Liver (tissue), 9 donors: ENCODE measurements around the gene RSRP1. TPM values are rescaled to one million over a fixed set of nuclear protein-coding genes. Genes with fewer than 3 reads are reported as not detected.

ENCODE experiments used
- DNase-seq: peaks from one replicate; pipeline ENCODE4 v3.0.0-alpha.2; 2017; ENCODE audit warnings: low spot score
- H3K27ac ChIP-seq, 2 donors: one replicate each; pipeline ENCODE4 v1.7.0; 2013; ENCODE audit warnings: inconsistent platforms in 2 of 2, low read length in 2 of 2, control low read depth in 1 of 2, low read depth in 1 of 2, mild to moderate bottlenecking in 1 of 2
- H3K27me3 ChIP-seq, 4 donors: one replicate each; pipeline versions ENCODE4 v1.6.1 to v1.7.0; 2013; ENCODE audit warnings: low read length in 3 of 4, inconsistent platforms in 1 of 4, mild to moderate bottlenecking in 1 of 4, moderate library complexity in 1 of 4; ENCODE audit not compliant: control insufficient read depth in 4 of 4, insufficient read depth in 4 of 4
- H3K36me3 ChIP-seq, 4 donors: one replicate each; pipeline versions ENCODE4 v1.6.1 to v1.7.0; 2013; ENCODE audit warnings: low read length in 3 of 4, mild to moderate bottlenecking in 3 of 4, low read depth in 1 of 4, moderate library complexity in 1 of 4; ENCODE audit not compliant: control insufficient read depth in 4 of 4, insufficient read depth in 3 of 4
- H3K4me1 ChIP-seq, 4 donors: one replicate each; pipeline versions ENCODE4 v1.6.1 to v1.7.0; 2013; ENCODE audit warnings: low read length in 3 of 4, mild to moderate bottlenecking in 3 of 4, moderate library complexity in 1 of 4; ENCODE audit not compliant: control insufficient read depth in 4 of 4, insufficient read depth in 4 of 4
- H3K4me3 ChIP-seq, 3 donors: one replicate each; pipeline versions ENCODE4 v1.6.1 to v1.7.0; 2013; ENCODE audit warnings: low read length in 3 of 3, control low read depth in 1 of 3, low read depth in 1 of 3, mild to moderate bottlenecking in 1 of 3
- H3K9ac ChIP-seq, 2 donors: one replicate each; pipeline ENCODE4 v1.7.0; 2013; ENCODE audit warnings: low read length in 2 of 2, mild to moderate bottlenecking in 2 of 2, moderate library complexity in 2 of 2, control low read depth in 1 of 2, low read depth in 1 of 2
- H3K9me3 ChIP-seq, 4 donors: one replicate each; pipeline versions ENCODE4 v1.6.1 to v1.7.0; 2013; ENCODE audit warnings: low read length in 3 of 4; ENCODE audit not compliant: control insufficient read depth in 4 of 4
- EGR1 ChIP-seq, 2 donors: IDR thresholded peaks; 2 replicates each; pipeline ENCODE4 v1.6.1; 2016 to 2018; ENCODE audit warnings: antibody characterized with exemption in 2 of 2, low read depth in 2 of 2
- FOXA1 ChIP-seq: IDR thresholded peaks from 2 replicates; pipeline ENCODE4 v1.6.1; 2016; ENCODE audit warnings: antibody characterized with exemption
- FOXA2 ChIP-seq: IDR thresholded peaks from 2 replicates; pipeline ENCODE4 v1.6.1; 2016; ENCODE audit warnings: antibody characterized with exemption
- HNF4A ChIP-seq, 2 donors: conservative IDR thresholded peaks; 2 replicates each; pipeline ENCODE4 v1.6.1; 2016; ENCODE audit warnings: antibody characterized with exemption in 2 of 2, mild to moderate bottlenecking in 2 of 2
- HNF4G ChIP-seq: IDR thresholded peaks from 2 replicates; pipeline ENCODE4 v1.6.1; 2016; ENCODE audit warnings: antibody characterized with exemption
- JUND ChIP-seq, 2 donors: IDR thresholded peaks; 2 replicates each; pipeline ENCODE4 v1.6.1; 2016; ENCODE audit warnings: antibody characterized with exemption in 2 of 2
- NR2F2 ChIP-seq: IDR thresholded peaks from 2 replicates; pipeline ENCODE4 v1.6.1; 2016; ENCODE audit warnings: antibody characterized with exemption
- RAD21 ChIP-seq, 2 donors: IDR thresholded peaks; 2 replicates each; pipeline ENCODE4 v1.6.1; 2016; ENCODE audit warnings: antibody characterized with exemption in 2 of 2, mild to moderate bottlenecking in 2 of 2
- RXRA ChIP-seq, 2 donors: IDR thresholded peaks; 2 replicates each; pipeline ENCODE4 v1.6.1; 2017 to 2018; ENCODE audit warnings: antibody characterized with exemption in 2 of 2, mild to moderate bottlenecking in 1 of 2
- TAF1 ChIP-seq: conservative IDR thresholded peaks from 2 replicates; pipeline ENCODE4 v1.6.1; 2016; ENCODE audit warnings: antibody characterized with exemption, mild to moderate bottlenecking
- YY1 ChIP-seq: IDR thresholded peaks from 2 replicates; pipeline ENCODE4 v1.6.1; 2016; ENCODE audit warnings: antibody characterized with exemption, mild to moderate bottlenecking
- WGBS: extraction: QIAGEN DNeasy Blood & Tissue Kit; methylation state at CpG from one replicate; pipeline ENCODE4 v1.1.7; 2013; 5-methylcytosine and 5-hydroxymethylcytosine counted together
- polyA plus RNA-seq, 2 donors: library from polyadenylated mRNA; stranded (reverse) in 1 of 2; unstranded in 1 of 2; fragments of 200-250 nt in 1 of 2; fragments of >200 nt in 1 of 2; fragmentation: Nextera tagmentation in 1 of 2; extraction: Ambion mirVana in 1 of 2; gene quantifications; one replicate each; pipeline versions ENCODE4 v1.2.1 to v1.2.3, GENCODE V29; 2013 to 2015
- total RNA-seq, 2 donors: library from RNA; depleted of rRNA; stranded (reverse); fragments of >200 nt; gene quantifications; one replicate each; pipeline ENCODE4 v1.2.3, GENCODE V29; 2014
- TF ChIP-seq, protein P1 (sequence below): IDR thresholded peaks from 2 replicates; pipeline ENCODE4 v1.6.1; 2016; ENCODE audit warnings: antibody characterized with exemption, mild to moderate bottlenecking
- TF ChIP-seq, protein P2 (sequence below): IDR thresholded peaks from 2 replicates; pipeline ENCODE4 v1.6.1; 2016; ENCODE audit warnings: antibody characterized with exemption
- TF ChIP-seq, protein P3 (sequence below): fragments of 150-350 bp; IDR thresholded peaks from 2 replicates; pipeline ENCODE4 v1.5.1; 2017; ENCODE audit warnings: improper control_type of control experiment, low read depth, low read length; ENCODE audit not compliant: missing input control
- TF ChIP-seq, protein P4 (sequence below): IDR thresholded peaks from 2 replicates; pipeline ENCODE4 v1.6.1; 2016; ENCODE audit warnings: antibody characterized with exemption
- donor health status: healthy.
- donor health status: healthy.
- donor health status: healthy.
- donor health status: healthy.
- donor health status: healthy.

Gene RSRP1
- total and polyA plus RNA-seq, 4 donors: 19.9 to 101 (median 74.0) TPM

DNA sequence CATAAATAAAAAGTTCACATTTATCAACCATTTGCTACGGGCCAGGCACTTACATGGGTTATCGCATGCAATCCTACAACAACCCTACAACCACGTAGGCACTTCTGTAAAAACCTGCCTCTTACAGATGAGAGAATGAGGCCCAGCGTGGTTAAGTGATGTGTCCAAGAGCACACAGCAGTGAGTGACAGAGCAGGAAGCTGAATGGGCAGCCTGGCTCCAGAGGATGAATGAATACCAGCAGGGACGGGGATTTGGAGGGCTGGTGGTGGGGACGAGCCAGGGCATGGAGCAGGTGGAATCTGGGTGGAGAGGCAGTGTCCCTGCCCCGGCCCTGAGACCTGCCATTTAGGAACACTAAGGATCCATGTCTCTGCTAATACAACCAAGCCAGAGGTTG, 50.4 kb downstream of the RSRP1 start:
- no peak for DNase-seq
- Histone ChIP-seq H3K36me3 (no peaks in the 10 kb centered on the region), H3K9me3 (no peaks in the 10 kb centered on the region), H3K4me1 (no peaks in the 10 kb centered on the region), H3K4me3 (no peak overlapping the region), H3K27ac (no peak overlapping the region), H3K27me3 (no peaks in the 10 kb centered on the region), H3K9ac (no peak overlapping the region)
- TF ChIP-seq RAD21 (IDR thresholded peaks at IDR 0.05): no peak
- TF ChIP-seq JUND (IDR thresholded peaks at IDR 0.05): no peak
- TF ChIP-seq, protein P1, sequence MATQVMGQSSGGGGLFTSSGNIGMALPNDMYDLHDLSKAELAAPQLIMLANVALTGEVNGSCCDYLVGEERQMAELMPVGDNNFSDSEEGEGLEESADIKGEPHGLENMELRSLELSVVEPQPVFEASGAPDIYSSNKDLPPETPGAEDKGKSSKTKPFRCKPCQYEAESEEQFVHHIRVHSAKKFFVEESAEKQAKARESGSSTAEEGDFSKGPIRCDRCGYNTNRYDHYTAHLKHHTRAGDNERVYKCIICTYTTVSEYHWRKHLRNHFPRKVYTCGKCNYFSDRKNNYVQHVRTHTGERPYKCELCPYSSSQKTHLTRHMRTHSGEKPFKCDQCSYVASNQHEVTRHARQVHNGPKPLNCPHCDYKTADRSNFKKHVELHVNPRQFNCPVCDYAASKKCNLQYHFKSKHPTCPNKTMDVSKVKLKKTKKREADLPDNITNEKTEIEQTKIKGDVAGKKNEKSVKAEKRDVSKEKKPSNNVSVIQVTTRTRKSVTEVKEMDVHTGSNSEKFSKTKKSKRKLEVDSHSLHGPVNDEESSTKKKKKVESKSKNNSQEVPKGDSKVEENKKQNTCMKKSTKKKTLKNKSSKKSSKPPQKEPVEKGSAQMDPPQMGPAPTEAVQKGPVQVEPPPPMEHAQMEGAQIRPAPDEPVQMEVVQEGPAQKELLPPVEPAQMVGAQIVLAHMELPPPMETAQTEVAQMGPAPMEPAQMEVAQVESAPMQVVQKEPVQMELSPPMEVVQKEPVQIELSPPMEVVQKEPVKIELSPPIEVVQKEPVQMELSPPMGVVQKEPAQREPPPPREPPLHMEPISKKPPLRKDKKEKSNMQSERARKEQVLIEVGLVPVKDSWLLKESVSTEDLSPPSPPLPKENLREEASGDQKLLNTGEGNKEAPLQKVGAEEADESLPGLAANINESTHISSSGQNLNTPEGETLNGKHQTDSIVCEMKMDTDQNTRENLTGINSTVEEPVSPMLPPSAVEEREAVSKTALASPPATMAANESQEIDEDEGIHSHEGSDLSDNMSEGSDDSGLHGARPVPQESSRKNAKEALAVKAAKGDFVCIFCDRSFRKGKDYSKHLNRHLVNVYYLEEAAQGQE: no peak
- TF ChIP-seq, protein P2, sequence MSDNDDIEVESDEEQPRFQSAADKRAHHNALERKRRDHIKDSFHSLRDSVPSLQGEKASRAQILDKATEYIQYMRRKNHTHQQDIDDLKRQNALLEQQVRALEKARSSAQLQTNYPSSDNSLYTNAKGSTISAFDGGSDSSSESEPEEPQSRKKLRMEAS: no peak
- no peak for TF ChIP-seq RXRA (IDR thresholded peaks at IDR 0.05)
- no peak for TF ChIP-seq YY1
- TF ChIP-seq, protein P3, sequence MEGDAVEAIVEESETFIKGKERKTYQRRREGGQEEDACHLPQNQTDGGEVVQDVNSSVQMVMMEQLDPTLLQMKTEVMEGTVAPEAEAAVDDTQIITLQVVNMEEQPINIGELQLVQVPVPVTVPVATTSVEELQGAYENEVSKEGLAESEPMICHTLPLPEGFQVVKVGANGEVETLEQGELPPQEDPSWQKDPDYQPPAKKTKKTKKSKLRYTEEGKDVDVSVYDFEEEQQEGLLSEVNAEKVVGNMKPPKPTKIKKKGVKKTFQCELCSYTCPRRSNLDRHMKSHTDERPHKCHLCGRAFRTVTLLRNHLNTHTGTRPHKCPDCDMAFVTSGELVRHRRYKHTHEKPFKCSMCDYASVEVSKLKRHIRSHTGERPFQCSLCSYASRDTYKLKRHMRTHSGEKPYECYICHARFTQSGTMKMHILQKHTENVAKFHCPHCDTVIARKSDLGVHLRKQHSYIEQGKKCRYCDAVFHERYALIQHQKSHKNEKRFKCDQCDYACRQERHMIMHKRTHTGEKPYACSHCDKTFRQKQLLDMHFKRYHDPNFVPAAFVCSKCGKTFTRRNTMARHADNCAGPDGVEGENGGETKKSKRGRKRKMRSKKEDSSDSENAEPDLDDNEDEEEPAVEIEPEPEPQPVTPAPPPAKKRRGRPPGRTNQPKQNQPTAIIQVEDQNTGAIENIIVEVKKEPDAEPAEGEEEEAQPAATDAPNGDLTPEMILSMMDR: no peak
- TF ChIP-seq EGR1 (IDR thresholded peaks at IDR 0.05; ENCODE audit: low read depth in 2 of 2): no peak
- WGBS: 85% methylated on average over 7 of the region's 7 CpGs

DNA sequence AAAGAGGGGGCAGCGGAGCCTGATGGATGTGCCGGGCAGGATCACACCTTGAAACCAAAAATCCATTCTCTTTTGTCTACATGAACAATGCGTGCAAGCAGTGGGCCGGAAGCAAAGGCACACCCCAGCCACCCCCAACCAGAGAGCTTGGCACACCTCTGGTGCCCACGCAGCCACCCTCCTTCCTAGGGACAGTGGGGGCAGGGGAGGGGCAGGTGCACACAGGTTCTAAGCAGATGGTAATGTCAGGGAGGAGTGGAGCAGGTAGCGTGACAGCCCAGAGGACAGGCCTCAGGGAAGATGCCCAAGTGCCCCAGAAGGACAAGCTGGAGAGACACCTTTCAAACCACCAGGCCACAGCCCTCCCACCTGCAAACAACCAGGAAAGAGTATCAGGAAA, 51.4 kb downstream of the RSRP1 start:
- H3K27me3 ChIP-seq: no peaks in the 10 kb centered on the region

More for the DNA sequence above, 51.4 kb downstream of the RSRP1 start:
- H3K4me3 ChIP-seq: no peak overlapping the region
- H3K4me1 ChIP-seq: no peaks in the 10 kb centered on the region
- H3K36me3 ChIP-seq: no peaks in the 10 kb centered on the region
- H3K9ac ChIP-seq: no peak overlapping the region
- WGBS: 82% methylated on average over 6 of the region's 6 CpGs
- no peak for TF ChIP-seq FOXA2
- TF ChIP-seq, protein P1: no peak
- no peak for TF ChIP-seq EGR1 (IDR thresholded peaks at IDR 0.05; ENCODE audit: low read depth in 2 of 2)
- no peak for TF ChIP-seq YY1
- TF ChIP-seq FOXA1: no peak
- TF ChIP-seq NR2F2: no peak
- no peak for TF ChIP-seq HNF4A (conservative IDR thresholded peaks at IDR 0.05)
- TF ChIP-seq RXRA (IDR thresholded peaks at IDR 0.05): no peak
- TF ChIP-seq HNF4G: no peak
- no peak for TF ChIP-seq TAF1
- TF ChIP-seq, protein P4, sequence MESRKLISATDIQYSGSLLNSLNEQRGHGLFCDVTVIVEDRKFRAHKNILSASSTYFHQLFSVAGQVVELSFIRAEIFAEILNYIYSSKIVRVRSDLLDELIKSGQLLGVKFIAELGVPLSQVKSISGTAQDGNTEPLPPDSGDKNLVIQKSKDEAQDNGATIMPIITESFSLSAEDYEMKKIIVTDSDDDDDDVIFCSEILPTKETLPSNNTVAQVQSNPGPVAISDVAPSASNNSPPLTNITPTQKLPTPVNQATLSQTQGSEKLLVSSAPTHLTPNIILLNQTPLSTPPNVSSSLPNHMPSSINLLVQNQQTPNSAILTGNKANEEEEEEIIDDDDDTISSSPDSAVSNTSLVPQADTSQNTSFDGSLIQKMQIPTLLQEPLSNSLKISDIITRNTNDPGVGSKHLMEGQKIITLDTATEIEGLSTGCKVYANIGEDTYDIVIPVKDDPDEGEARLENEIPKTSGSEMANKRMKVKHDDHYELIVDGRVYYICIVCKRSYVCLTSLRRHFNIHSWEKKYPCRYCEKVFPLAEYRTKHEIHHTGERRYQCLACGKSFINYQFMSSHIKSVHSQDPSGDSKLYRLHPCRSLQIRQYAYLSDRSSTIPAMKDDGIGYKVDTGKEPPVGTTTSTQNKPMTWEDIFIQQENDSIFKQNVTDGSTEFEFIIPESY: no peak
- TF ChIP-seq, protein P2: no peak
- no peaks in the 10 kb centered on the region for H3K9me3 ChIP-seq
- DNase-seq: no peak
- H3K27ac ChIP-seq: no peak overlapping the region
